Fibroblast of gingiva (primary cell): ENCODE measurements around the gene NPHP4.
"Not testable (repeated sequence)": the region's sequence is repeated elsewhere in the genome, so short reads cannot be mapped to it uniquely, and the experiment has no call there.

Experiments
- DNase-seq: peaks from one replicate; pipeline ENCODE4 v3.0.0-alpha.2; 2011; ENCODE audit warnings: low read depth

Gene NPHP4

GRCh38 chr1:5875345-5875910 is 116.8 kb downstream of the NPHP4 start:
- DNase-seq, result no peak

- no peak for DNase-seq
Observed at GRCh38 chr1:5874416-5875110, 117.7 kb downstream of the NPHP4 start.

GRCh38 chr1:5873556-5873955 is 118.7 kb downstream of the NPHP4 start:
- DNase-seq, result no peak

GRCh38 chr1:5872886-5873285 is 119.3 kb downstream of the NPHP4 start:
- no peak for DNase-seq

- DNase-seq, result no peak
Observed at GRCh38 chr1:5868931-5869500, 123.2 kb downstream of the NPHP4 start.

- no peak for DNase-seq
Observed at GRCh38 chr1:5865774-5866173, 126.5 kb downstream of the NPHP4 start.

GRCh38 chr1:5865056-5865455 is 127.2 kb downstream of the NPHP4 start:
- DNase-seq, result no peak

GRCh38 chr1:5864256-5864655 is 128.0 kb downstream of the NPHP4 start:
- DNase-seq, result no peak

- no peak for DNase-seq
Observed at GRCh38 chr1:5863238-5863637, 129.0 kb downstream of the NPHP4 start.

- DNase-seq, result no peak
Observed at GRCh38 chr1:5861871-5862825, 130.1 kb downstream of the NPHP4 start.

GRCh38 chr1:5860277-5860676 is 131.9 kb downstream of the NPHP4 start:
- no peak for DNase-seq

GRCh38 chr1:5859766-5860165 is 132.5 kb downstream of the NPHP4 start:
- DNase-seq, result no peak

- DNase-seq, result no peak
Observed at GRCh38 chr1:5858844-5859407, 133.3 kb downstream of the NPHP4 start.

- no peak for DNase-seq
Observed at GRCh38 chr1:5858246-5858645, 134.0 kb downstream of the NPHP4 start.

GRCh38 chr1:5857508-5858090 is 134.6 kb downstream of the NPHP4 start:
- DNase-seq, result no peak

GRCh38 chr1:5857011-5857410 is 135.2 kb downstream of the NPHP4 start:
- no peak for DNase-seq

GRCh38 chr1:5856246-5856815 is 135.9 kb downstream of the NPHP4 start:
- DNase-seq, result no peak

GRCh38 chr1:5855196-5855897 is 136.9 kb downstream of the NPHP4 start:
- no peak for DNase-seq

- DNase-seq, result no peak
Observed at GRCh38 chr1:5854754-5855153, 137.5 kb downstream of the NPHP4 start.

- not testable (repeated sequence) for DNase-seq
Observed at GRCh38 chr1:5853858-5854257, 138.4 kb downstream of the NPHP4 start.

- DNase-seq, result no peak
Observed at GRCh38 chr1:5850503-5850902, 141.7 kb downstream of the NPHP4 start.
